Measurements from ENCODE around the gene CERT1. TPM values are rescaled to one million over a fixed set of nuclear protein-coding genes. Genes with fewer than 3 reads are reported as not detected.
A peak's percentile ranks its signal among the peaks of the same experiment; 100 is the strongest.

Gene CERT1
- total RNA-seq, 2 experiments from 2014 or later, result 13.3 to 33.6 TPM

DNA sequence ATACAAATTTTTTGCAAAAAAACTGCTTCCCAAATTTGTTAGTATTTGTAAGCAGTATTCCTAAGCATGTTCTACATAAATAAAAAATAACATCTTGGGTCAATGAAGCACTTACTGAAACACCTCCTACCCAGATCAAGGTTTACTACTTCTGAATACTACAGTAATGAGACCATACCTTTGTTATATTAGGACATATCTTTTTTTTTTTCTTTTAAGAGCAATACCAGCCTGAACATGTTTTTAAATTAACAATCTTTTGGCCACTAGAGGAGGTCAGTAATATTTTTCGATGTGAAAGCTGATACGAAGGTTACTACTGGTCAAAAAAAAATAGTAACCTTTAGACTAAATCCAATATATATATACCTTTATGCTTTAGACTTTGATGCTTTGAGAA lies 72.7 kb downstream of the CERT1 start:
- no peak overlapping the region for H2AFZ ChIP-seq (ENCODE audit: low read length)
- intact Hi-C loops (cut with micrococcal nuclease; ENCODE audit: unreplicated experiment), result no loop called here
- no peak overlapping the region for H3K4me2 ChIP-seq (ENCODE audit: low read length)
- no TSS peak for BruUV-seq (replicated peaks)
- no peak overlapping the region for H3K27ac ChIP-seq (ENCODE audit: low read depth, low read length, poor library complexity, severe bottlenecking)
- POLR2A ChIA-PET, result no interaction called here
- CTCF ChIA-PET (ENCODE audit: unreplicated experiment), result no interaction called here
- H3K9me3 ChIP-seq (ENCODE audit: low read length), result no peaks in the 10 kb centered on the region
- DNase-seq (ENCODE audit: low spot score), result no peak
- H3K36me3 ChIP-seq (ENCODE audit: insufficient read depth, low read length), result no peaks in the 10 kb centered on the region; the same call in 1 of the 2 replicates
- TF ChIP-seq CTCF (conservative IDR thresholded peaks at IDR 0.05; ENCODE audit: low read length) (0 out of 2 replicates have a peak, but pooled peaks have one; percentile 12), EZH2phosphoT487 (IDR thresholded peaks at IDR 0.05; ENCODE audit: borderline replicate concordance, low read depth, low read length) (no peak)
- no peak overlapping the region for H3K4me3 ChIP-seq (ENCODE audit: low read depth, low read length, poor library complexity, severe bottlenecking)
- H3K79me2 ChIP-seq (ENCODE audit: insufficient read depth, low read depth, low read length), result no peaks in the 10 kb centered on the region
- no peaks in the 10 kb centered on the region for H3K4me1 ChIP-seq (ENCODE audit: insufficient read depth, low read length, poor library complexity, severe bottlenecking)
- H3K9me2 ChIP-seq (ENCODE audit: insufficient read depth, low read length), result no peaks in the 10 kb centered on the region
- no peaks in the 10 kb centered on the region for H4K20me1 ChIP-seq (ENCODE audit: insufficient read depth, low read length)

DNA sequence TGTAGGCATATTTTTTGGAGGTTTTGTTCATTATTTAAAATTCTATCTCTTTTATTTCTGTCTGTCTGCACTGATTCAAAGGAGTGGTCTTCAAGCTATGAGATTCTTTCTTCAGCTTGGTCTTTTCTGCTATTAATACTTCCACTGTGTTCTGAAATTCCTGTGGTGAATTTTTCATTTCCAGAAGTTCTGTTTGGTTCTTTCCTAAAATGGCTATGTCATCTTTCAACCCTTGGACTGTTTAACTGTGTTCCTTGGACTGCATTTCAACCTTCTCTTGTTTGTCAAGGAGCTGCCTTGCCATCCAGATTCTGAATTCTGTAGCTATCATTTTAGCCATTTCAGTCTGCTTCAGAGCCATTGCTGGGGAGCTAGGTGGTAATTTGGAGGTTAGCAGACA lies 76.3 kb downstream of the CERT1 start:
- BruUV-seq (replicated peaks), result no TSS peak
- no peak for DNase-seq (ENCODE audit: low spot score)
- intact Hi-C loops (cut with micrococcal nuclease; ENCODE audit: unreplicated experiment), result no loop called here
- TF ChIP-seq EZH2phosphoT487 (IDR thresholded peaks at IDR 0.05; ENCODE audit: borderline replicate concordance, low read depth, low read length) (no peak), CTCF (conservative IDR thresholded peaks at IDR 0.05; ENCODE audit: low read length) (no peak)
- ChIA-PET CTCF (ENCODE audit: unreplicated experiment) (no interaction called here), POLR2A (interaction anchor here (0.7 to 1.1 kb wide), 2 partner anchors 14 to 1904 kb away, joined by 3 read pairs; no protein-coding TSS in a partner anchor)
- no peaks in the 10 kb centered on the region for H3K4me1 ChIP-seq (ENCODE audit: insufficient read depth, low read length, poor library complexity, severe bottlenecking)
- no peak overlapping the region for H3K4me2 ChIP-seq (ENCODE audit: low read length)
- H3K4me3 ChIP-seq (ENCODE audit: low read depth, low read length, poor library complexity, severe bottlenecking), result no peak overlapping the region
- H3K9me2 ChIP-seq (ENCODE audit: insufficient read depth, low read length), result no peaks in the 10 kb centered on the region
- no peak overlapping the region for H2AFZ ChIP-seq (ENCODE audit: low read length)
- H4K20me1 ChIP-seq (ENCODE audit: insufficient read depth, low read length), result no peaks in the 10 kb centered on the region
- no peaks in the 10 kb centered on the region for H3K79me2 ChIP-seq (ENCODE audit: insufficient read depth, low read depth, low read length)
- H3K27ac ChIP-seq (ENCODE audit: low read depth, low read length, poor library complexity, severe bottlenecking), result no peak overlapping the region
- no peaks in the 10 kb centered on the region for H3K9me3 ChIP-seq (ENCODE audit: low read length)
- H3K36me3 ChIP-seq (ENCODE audit: insufficient read depth, low read length), result no peaks in the 10 kb centered on the region

- DNase-seq (ENCODE audit: low spot score), result no peak
- Histone ChIP-seq H3K9me2 (ENCODE audit: insufficient read depth, low read length) (no peaks in the 10 kb centered on the region), H4K20me1 (ENCODE audit: insufficient read depth, low read length) (no peaks in the 10 kb centered on the region), H3K4me2 (ENCODE audit: low read length) (no peak overlapping the region), H3K4me3 (ENCODE audit: low read depth, low read length, poor library complexity, severe bottlenecking) (no peak overlapping the region), H3K9me3 (ENCODE audit: low read length) (no peaks in the 10 kb centered on the region), H2AFZ (ENCODE audit: low read length) (no peak overlapping the region), H3K36me3 (ENCODE audit: insufficient read depth, low read length) (no peaks in the 10 kb centered on the region), H3K27ac (ENCODE audit: low read depth, low read length, poor library complexity, severe bottlenecking) (no peak overlapping the region), H3K79me2 (ENCODE audit: insufficient read depth, low read depth, low read length) (no peaks in the 10 kb centered on the region), H3K4me1 (ENCODE audit: insufficient read depth, low read length, poor library complexity, severe bottlenecking) (no peaks in the 10 kb centered on the region)
- CTCF ChIA-PET (ENCODE audit: unreplicated experiment), result no interaction called here
- no TSS peak for BruUV-seq (replicated peaks)
- POLR2A ChIA-PET, result interaction anchor here (0.6 to 1.1 kb wide), 2 partner anchors 15 to 25 kb away, joined by 3 read pairs; no protein-coding TSS in a partner anchor
- intact Hi-C loops (cut with micrococcal nuclease; ENCODE audit: unreplicated experiment), result no loop called here
- no peak for TF ChIP-seq EZH2phosphoT487 (IDR thresholded peaks at IDR 0.05; ENCODE audit: borderline replicate concordance, low read depth, low read length)
- TF ChIP-seq CTCF (conservative IDR thresholded peaks at IDR 0.05; ENCODE audit: low read length), result no peak
Measured at GRCh38 chr5:75433814-75434506, 77.5 kb downstream of the CERT1 start.

Measured in OCI-LY7 (cell line).